Mucosa of stomach (tissue), 1 donor: ENCODE measurements around the gene PKN3.

Experiments used
- H3K27me3 ChIP-seq: one replicate; pipeline ENCODE4 v1.7.0; 2013; ENCODE audit warnings: mild to moderate bottlenecking, low read length; ENCODE audit not compliant: control insufficient read depth, insufficient read depth
- H3K36me3 ChIP-seq: one replicate; pipeline ENCODE4 v1.7.0; 2013; ENCODE audit warnings: low read length; ENCODE audit not compliant: control insufficient read depth, insufficient read depth
- H3K4me1 ChIP-seq: one replicate; pipeline ENCODE4 v1.7.0; 2013; ENCODE audit warnings: mild to moderate bottlenecking, low read length; ENCODE audit not compliant: control insufficient read depth, insufficient read depth
- H3K4me3 ChIP-seq: one replicate; pipeline ENCODE4 v1.7.0; 2013; ENCODE audit warnings: low read length
- H3K9ac ChIP-seq: one replicate; pipeline ENCODE4 v1.7.0; 2013; ENCODE audit warnings: mild to moderate bottlenecking, low read length, moderate library complexity
- H3K9me3 ChIP-seq: one replicate; pipeline ENCODE4 v1.7.0; 2013; ENCODE audit warnings: mild to moderate bottlenecking, low read length, moderate library complexity; ENCODE audit not compliant: control insufficient read depth
- donor health status: Pancreatic carcinoma.

PKN3 gene

DNA sequence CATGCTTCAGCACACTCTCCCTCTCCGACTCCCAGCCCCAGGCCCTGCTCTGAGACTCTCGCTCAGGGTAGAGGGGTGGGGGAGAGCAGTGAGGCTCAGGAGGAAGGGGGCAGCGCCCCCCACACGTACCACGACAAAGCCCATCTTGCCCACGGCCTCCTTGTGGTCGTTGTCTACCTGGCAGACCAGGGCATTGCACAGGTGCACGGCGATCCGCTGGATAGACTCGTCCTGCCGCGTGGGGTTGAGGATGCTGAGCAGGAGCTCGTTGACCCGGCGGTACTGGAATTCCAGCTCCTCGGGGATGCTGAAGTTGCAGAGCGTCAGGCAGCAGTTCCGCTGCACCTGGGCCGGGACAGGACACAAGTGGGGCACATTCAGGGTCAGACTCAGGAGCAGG lies 40.1 kb downstream of the PKN3 start:
- no peak overlapping the region for H3K4me3 ChIP-seq
- H3K9me3 ChIP-seq, result no peaks in the 10 kb centered on the region
- no peaks in the 10 kb centered on the region for H3K27me3 ChIP-seq
- H3K36me3 ChIP-seq, result peaks cover 4% of the 10 kb centered on the region
- H3K4me1 ChIP-seq, result no peaks in the 10 kb centered on the region
- H3K9ac ChIP-seq, result no peak overlapping the region

DNA sequence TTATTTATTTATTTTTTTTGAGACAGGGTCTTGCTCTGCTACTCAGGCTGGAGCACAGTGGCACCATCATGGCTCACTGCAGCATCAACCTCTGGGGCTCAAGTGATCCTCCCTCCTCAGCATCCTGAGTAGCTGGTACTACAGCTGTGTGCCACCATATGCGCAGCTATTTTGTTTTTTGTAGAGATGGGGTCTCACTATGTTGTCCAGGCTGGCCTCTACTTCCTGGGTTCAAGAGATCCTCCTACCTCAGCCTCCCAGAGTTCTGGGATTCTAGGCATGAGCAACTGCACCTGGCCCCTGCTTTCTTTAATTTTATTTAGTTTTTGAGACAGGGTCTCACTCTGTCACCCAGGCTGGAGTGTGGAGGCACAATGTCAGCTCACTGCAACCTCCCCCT lies 41.1 kb downstream of the PKN3 start:
- peaks cover 4% of the 10 kb centered on the region for H3K36me3 ChIP-seq
- H3K9me3 ChIP-seq, result no peaks in the 10 kb centered on the region
- no peak overlapping the region for H3K9ac ChIP-seq
- H3K27me3 ChIP-seq, result no peaks in the 10 kb centered on the region
- H3K4me3 ChIP-seq, result no peak overlapping the region
- H3K4me1 ChIP-seq, result no peaks in the 10 kb centered on the region

DNA sequence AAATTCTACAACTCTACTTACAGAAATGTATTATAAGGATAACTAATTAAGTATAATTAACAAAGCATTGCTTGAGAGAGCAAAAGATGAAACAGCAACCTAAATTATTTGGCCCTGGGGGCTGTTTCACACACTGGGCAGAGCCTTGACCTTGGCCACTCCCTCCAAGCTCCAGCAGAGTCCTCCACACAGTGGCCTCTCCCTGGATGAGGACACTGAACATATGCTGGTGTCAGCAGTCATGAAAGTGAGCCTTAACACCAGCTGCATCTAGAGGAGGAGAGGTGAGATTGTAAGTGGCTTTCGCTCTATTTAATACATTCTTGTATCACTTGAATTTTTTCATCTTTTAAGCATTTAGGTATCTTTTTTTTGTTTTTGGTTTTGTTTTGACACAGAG lies 44.9 kb downstream of the PKN3 start:
- Histone ChIP-seq H3K9ac (no peak overlapping the region), H3K9me3 (no peaks in the 10 kb centered on the region), H3K4me3 (no peak overlapping the region), H3K27me3 (no peaks in the 10 kb centered on the region), H3K4me1 (no peaks in the 10 kb centered on the region), H3K36me3 (no peaks in the 10 kb centered on the region)

DNA sequence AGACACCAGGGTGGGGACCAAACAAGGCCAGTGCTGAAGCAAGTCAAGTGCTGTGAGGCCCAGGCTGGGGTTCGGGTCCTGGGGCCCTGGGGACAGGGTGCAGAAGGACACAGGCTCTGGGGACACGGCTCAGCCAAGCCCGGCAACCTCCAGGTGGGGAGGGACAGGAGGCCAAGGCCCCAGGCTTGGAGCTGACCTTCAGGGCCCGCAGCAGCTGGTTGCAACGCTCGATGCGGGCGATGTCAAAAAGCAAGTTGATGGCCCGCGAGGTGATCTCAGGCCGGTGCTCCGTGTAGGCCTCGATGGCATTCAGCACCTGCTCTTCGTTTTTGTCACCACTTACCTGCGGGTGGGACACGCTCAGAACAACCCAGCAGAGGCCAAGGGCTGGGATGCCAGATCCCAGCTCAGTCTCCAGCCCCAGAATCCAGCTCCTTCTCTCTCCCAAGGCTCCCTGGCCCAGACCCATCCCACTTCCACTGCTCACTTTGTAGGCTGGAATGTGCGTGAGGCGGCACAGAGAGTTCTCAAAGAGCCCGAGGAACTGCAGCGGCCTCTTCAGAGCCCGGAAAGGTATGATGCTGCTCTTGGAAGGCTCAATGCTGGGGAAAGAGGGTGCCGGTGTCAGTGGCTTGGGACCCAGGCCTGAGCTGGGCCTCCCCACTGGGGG lies 48.8 kb downstream of the PKN3 start:
- Histone ChIP-seq H3K4me3 (no peak overlapping the region), H3K4me1 (no peaks in the 10 kb centered on the region), H3K9me3 (no peaks in the 10 kb centered on the region), H3K9ac (no peak overlapping the region), H3K36me3 (peaks cover 10% of the 10 kb centered on the region), H3K27me3 (no peaks in the 10 kb centered on the region)

DNA sequence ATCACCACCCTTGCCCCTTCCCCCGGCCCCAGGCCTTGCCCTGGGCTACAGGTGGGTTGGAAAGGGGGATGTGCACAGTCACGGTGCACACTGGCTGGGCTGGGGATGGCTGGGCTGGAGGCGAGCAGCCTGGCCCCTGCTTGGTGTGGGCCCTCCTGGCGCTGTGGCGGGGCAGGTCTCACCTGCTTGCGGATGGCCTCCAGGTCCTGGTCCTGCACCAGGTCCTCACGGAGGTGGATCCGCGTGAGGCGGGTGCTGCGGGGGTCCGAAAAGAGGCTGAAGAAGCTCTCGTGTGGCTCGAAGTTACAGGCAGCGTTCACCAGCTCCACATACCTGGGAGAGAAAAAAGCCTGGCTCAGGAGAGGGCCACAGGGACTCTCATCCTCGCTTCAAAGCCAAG lies 51.3 kb downstream of the PKN3 start:
- no peaks in the 10 kb centered on the region for H3K27me3 ChIP-seq
- no peaks in the 10 kb centered on the region for H3K9me3 ChIP-seq
- no peaks in the 10 kb centered on the region for H3K4me1 ChIP-seq
- H3K36me3 ChIP-seq, result peaks cover 10% of the 10 kb centered on the region
- H3K4me3 ChIP-seq, result no peak overlapping the region
- H3K9ac ChIP-seq, result no peak overlapping the region

DNA sequence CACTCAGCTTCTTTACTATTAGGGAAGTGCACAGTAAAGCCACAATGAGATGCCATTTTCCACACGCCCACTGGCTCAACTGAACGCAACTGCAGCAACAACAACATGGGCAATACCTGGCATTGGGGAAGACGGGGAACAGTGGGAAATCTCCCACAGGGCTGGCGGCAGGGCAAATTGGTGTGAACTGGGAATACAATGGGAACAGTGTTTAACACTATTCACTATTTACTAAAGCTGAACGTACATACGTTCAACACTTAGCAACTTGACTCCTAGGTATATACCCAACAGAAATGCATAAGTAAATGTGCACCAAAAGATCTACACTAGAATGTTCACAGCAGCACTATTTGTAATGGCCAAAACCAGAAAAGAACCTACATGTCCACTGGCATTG lies 55.3 kb downstream of the PKN3 start:
- Histone ChIP-seq H3K36me3 (peaks cover 7% of the 10 kb centered on the region), H3K27me3 (no peaks in the 10 kb centered on the region), H3K9me3 (no peaks in the 10 kb centered on the region), H3K9ac (no peak overlapping the region), H3K4me3 (no peak overlapping the region), H3K4me1 (no peaks in the 10 kb centered on the region)

DNA sequence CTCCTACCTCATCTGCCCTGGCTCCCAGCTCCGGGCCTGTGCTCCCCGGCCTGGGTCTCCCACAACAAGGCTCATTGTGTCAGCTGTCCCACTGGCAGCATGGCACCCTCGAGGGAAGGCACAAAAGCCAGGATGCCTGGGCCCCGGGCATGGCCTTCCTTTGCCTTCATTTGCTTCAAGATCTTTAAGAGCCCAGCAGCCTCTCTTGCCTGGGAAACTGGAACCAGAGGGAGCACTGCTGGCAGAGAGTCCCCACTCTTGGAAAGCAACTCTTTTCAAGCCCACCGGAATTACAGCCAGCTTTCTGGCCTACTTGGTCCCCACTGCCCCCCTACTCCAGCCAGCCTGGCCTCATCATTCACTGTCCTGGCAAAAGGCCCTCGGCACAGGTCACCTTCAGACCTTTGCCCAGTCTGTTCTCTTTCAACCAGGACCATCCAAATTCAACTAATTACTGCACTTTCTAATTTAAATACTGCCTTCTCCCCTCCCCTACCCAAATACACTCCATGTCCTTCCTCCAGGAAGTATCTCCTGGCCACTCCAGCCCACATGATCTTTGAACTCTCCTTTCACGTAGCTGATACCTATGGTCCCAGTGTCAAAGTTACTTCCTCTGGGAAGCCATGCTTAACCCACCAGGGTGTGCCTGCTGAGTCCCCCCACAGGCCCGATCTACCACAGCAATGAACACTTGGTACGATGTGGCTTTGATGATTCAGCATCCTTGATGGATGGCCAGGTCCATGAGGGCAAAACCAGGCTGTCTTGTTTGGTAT lies 60.6 kb downstream of the PKN3 start:
- no peaks in the 10 kb centered on the region for H3K9me3 ChIP-seq
- peaks cover 8% of the 10 kb centered on the region for H3K4me1 ChIP-seq
- no peaks in the 10 kb centered on the region for H3K27me3 ChIP-seq
- no peak overlapping the region for H3K4me3 ChIP-seq
- peaks cover 6% of the 10 kb centered on the region for H3K36me3 ChIP-seq
- H3K9ac ChIP-seq, result peak overlapping the region; percentile 16

DNA sequence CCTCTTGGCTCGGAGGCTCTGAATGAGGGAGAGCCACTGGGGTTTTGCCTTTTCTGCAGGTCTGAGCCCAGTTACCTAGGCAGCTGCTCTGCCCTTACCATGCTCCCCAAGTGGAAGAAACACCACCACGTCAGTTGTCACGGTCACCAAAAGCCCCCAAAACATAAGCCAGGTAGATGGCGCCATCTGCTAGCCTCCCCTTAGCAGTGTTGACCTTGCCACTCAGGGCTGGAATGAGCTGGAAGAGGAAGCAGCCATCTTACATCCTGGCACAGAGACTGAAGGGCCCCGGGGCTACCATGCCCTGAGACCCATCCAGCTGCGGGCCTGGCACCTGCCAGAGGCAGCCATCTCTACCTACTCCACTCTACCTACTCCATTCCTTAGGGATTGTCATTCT lies 62.1 kb downstream of the PKN3 start:
- H3K9ac ChIP-seq, result no peak overlapping the region
- peaks cover 8% of the 10 kb centered on the region for H3K4me1 ChIP-seq
- no peak overlapping the region for H3K4me3 ChIP-seq
- no peaks in the 10 kb centered on the region for H3K9me3 ChIP-seq
- H3K36me3 ChIP-seq, result peaks cover 6% of the 10 kb centered on the region
- H3K27me3 ChIP-seq, result no peaks in the 10 kb centered on the region

DNA sequence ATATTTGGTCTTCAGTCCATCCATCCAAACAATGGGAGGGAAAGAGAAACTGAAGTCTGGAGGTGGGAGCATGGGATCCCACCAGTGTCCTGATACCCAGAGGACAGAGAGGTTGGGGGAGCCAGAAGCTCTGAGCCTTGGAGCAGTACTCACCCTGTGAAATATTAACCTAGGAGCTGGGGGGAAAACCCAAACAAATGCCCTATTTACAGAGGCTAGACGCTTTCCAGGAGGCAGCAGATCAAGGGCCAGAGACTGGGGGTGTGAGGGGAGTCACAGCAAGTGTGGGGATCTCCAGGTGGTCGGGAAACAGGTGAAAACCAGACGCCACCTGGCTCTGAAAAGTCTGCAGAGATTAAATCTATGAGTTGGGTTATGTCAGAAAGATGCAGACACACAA lies 63.2 kb downstream of the PKN3 start:
- Histone ChIP-seq H3K9me3 (no peaks in the 10 kb centered on the region), H3K36me3 (peaks cover 6% of the 10 kb centered on the region), H3K27me3 (no peaks in the 10 kb centered on the region), H3K4me3 (no peak overlapping the region), H3K9ac (no peak overlapping the region), H3K4me1 (peaks cover 15% of the 10 kb centered on the region)

DNA sequence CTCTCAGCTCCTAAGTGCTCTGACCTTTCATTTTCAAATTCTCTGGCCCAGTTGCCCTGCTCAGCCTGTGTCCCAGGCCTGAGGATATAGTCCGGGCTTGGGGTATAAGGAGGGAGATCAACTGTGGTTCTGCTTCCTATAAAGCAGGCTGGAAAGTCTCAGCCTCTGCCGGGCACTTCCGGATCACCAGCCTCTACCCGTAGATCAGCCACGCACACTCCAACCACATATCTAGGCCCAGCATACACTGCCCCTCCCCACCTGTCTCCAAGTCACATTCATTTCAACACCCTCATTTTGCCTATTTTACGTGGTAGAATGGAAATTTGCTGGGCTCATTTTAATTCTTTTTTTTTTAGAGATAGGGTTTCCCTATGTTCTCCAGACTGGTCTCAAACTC lies 66.3 kb downstream of the PKN3 start:
- no peaks in the 10 kb centered on the region for H3K9me3 ChIP-seq
- H3K4me1 ChIP-seq, result peaks cover 14% of the 10 kb centered on the region
- H3K4me3 ChIP-seq, result no peak overlapping the region
- H3K36me3 ChIP-seq, result peaks cover 6% of the 10 kb centered on the region
- H3K27me3 ChIP-seq, result no peaks in the 10 kb centered on the region
- H3K9ac ChIP-seq, result no peak overlapping the region
